GM12801 (cell line): ENCODE measurements around the gene AKAP7.

Experiments used
- CTCF ChIP-seq: IDR thresholded peaks from one replicate; pipeline ENCODE4 v1.5.1; 2011; ENCODE audit warnings: control low read depth; ENCODE audit not compliant: insufficient read length; ENCODE audit errors: extremely low read depth

AKAP7 gene

DNA sequence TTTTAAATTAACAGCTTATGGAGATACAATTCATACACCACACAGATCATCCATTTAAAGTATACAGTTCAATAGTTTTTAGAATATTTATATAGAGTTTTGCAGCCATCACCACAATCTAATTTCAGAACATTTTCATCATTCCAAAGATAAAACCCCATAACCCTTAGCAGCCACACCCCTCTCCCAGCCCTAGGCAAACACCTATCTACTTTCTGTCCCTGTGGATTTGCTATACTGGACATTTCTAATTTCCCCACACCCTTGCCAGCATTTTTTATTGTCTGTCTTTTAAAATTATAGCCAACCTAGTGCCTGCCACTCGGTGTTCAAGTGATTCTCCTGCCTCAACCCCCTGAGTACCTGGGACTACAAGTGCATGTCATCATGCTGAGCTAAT lies 23.0 kb upstream of the AKAP7 start:
- no peak for TF ChIP-seq CTCF

GRCh38 chr6:131115651-131116050 lies 19.6 kb upstream of the AKAP7 start:
- no peak for TF ChIP-seq CTCF

DNA sequence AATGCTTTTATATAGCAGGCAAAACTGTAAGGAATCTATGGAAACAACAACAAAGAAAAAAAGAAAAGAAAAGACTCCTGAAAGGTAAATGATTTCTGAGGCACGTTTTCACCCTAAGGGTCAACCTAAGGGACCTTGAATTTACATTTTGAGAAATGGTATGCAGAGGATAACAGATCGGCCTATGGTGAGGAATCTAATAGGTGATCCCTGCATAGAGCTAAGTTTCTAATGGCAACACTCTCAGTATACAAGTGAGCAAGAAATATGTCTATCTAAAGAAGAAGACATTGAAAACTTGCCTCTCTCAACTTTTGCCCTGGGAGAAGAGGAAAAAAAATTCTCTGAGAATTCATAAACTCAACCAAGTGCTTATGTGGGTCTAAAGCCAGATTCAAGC lies 18.9 kb upstream of the AKAP7 start:
- TF ChIP-seq CTCF = no peak

DNA sequence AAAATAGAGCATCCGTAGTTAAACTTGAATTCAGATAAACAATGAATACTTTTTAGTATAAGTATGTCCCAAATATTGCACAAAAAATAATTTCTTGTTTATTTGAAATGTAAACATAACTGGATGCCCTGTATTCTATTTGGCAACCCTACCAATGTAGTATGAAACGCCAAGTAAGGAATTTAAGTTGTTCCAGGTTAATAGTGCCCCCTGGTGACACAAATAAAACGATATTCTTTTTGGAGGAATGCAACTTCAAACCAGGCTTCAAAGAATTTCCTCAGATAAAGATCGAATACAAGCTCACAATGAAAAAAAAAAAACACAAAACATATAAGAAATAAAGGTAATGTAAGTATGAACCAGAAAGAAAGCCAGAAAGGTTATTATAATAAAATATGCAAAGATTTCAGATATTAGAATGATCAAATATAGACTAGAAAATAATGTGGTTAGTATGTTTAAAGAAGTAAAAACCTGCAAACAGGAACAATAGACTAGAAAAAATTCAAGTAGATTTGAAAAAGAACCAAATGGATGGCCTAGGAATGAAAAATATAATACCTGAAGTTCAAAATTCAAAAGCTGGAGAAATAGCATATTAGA lies 18.4 kb upstream of the AKAP7 start:
- TF ChIP-seq CTCF = no peak

DNA sequence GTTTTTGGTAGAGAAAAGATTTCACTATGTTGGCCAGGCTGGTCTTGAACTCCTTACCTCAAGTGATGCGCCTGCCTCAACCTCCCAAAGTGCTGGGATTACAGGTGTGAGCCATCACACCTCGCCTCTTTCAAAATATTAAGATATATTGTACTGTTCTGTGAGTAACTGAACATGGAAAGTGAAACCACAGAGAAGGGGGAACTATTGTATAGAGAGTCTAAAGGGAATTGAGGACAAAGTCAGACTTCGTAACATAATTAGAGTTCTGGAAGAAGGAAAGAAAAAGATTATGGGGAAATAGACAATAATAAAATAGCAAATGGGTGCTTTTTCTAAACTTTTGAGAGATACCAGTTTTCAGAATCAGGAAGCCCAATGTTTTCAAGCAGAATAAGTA lies 17.4 kb upstream of the AKAP7 start:
- no peak for TF ChIP-seq CTCF

DNA sequence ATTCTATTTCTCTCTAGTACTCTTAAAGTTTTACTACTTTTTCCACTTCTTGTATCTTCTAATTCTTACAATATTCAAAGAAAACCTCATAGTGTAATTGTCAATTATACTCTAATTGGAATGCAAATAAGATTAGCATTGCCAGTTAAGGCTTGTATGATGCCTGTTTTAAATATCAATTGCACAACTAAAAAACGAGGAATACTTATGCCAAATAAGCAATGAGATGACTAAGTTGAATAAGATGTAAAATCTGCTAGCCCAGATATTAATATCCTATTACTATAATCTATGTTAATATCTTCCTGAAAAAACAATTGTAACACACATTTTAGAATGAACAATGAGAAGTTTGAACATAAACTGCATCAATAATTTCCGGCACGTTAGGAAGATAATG lies 13.3 kb upstream of the AKAP7 start:
- TF ChIP-seq CTCF = no peak

DNA sequence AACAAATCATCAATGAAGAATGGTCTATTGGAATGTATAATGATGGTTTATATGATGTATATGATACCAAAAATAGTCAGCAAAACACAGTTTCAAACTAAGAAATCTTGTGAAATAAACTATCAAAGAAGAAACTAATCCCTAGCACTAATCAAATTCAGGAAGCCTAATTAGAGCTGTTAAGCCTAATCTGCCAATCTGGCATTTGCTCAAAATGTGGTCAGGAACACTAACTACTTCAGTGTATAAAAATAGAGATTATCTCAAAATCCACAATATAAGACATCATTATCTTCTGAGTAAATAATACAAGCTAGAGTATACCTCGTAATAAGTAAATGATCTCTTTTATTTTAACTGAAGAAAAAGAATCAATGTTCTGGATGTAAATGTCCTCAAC lies 12.8 kb upstream of the AKAP7 start:
- no peak for TF ChIP-seq CTCF
